ENCODE results near the gene MPRIP. TPM values are rescaled to one million over a fixed set of nuclear protein-coding genes. Genes with fewer than 3 reads are reported as not detected.
A peak's percentile ranks its signal among the peaks of the same experiment; 100 is the strongest.

The MPRIP gene
- total RNA-seq, 1 experiment from 2014 or later: 443 TPM

DNA sequence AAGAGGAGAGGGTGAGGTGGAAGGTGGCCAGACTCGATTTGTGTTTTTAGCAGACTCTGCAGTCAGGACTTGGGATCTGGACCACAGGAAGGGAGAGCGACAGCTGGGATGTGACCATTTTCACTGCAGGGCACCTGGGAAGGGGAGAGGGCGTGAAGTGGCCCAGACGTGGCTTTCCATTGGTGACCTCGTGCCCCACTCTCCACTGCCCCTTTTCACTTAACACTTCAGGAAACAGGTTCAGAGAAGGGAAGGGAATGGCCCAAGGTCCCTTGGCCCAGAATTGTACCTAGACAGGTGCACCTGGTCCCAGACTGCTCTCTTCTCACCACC is 22.9 kb upstream of the MPRIP start:
- peaks cover 92% of the 10 kb centered on the region for H3K4me1 ChIP-seq (replicated peaks; ENCODE audit: insufficient read depth)
- H3K4me2 ChIP-seq: peak overlapping the region; percentile 75
- CTCF ChIA-PET: interaction anchor here (2.0 kb wide), 1 partner anchor 33 kb away, joined by 4 read pairs; no protein-coding TSS in a partner anchor

DNA sequence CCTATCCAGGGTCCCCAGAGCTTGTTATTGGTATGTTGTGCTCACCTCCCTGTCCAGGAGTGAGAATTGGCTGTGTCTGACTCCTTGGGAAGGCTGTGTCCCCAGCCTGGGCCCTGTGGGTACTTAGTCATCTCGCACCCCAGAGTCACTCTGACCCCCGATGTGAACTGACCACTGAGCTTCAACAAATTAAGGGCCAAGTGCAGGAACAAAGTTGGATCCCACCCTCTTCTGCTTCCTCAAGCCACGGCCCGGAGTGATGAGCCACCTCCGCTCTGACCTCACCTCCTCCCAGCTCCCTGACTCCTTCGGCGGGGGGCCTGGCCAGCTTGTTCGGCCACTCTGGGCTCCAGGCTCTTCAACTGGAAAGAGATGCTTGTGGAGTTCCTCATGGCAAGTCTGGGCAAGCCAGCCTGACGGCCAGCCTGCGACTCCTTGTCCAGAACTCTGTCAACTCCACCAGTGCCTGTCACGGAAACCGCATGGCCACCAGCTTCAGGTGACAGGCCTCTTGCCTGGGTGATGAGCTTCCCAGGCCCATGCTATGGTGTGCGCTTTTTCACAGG is 22.3 kb upstream of the MPRIP start:
- peaks cover 37% of the 10 kb centered on the region for H3K79me2 ChIP-seq (ENCODE audit: low read depth)
- BruUV-seq (replicated peaks): no TSS peak
- H3K9me3 ChIP-seq (ENCODE audit: insufficient read depth, low read depth): no peaks in the 10 kb centered on the region
- no peaks in the 10 kb centered on the region for H3K27me3 ChIP-seq (ENCODE audit: insufficient read depth, low read depth)
- H3K4me1 ChIP-seq (replicated peaks; ENCODE audit: insufficient read depth): peaks cover 89% of the 10 kb centered on the region
- peaks cover 82% of the 10 kb centered on the region for H3F3A ChIP-seq (ENCODE audit: insufficient read depth, low read depth)
- DNase-seq: peak; percentile 95 to 97
- no peak overlapping the region for H2AFZ ChIP-seq
- TF ChIP-seq, protein P1, sequence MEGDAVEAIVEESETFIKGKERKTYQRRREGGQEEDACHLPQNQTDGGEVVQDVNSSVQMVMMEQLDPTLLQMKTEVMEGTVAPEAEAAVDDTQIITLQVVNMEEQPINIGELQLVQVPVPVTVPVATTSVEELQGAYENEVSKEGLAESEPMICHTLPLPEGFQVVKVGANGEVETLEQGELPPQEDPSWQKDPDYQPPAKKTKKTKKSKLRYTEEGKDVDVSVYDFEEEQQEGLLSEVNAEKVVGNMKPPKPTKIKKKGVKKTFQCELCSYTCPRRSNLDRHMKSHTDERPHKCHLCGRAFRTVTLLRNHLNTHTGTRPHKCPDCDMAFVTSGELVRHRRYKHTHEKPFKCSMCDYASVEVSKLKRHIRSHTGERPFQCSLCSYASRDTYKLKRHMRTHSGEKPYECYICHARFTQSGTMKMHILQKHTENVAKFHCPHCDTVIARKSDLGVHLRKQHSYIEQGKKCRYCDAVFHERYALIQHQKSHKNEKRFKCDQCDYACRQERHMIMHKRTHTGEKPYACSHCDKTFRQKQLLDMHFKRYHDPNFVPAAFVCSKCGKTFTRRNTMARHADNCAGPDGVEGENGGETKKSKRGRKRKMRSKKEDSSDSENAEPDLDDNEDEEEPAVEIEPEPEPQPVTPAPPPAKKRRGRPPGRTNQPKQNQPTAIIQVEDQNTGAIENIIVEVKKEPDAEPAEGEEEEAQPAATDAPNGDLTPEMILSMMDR (conservative IDR thresholded peaks at IDR 0.05): no peak
- no peak for TF ChIP-seq EZH2 (IDR thresholded peaks at IDR 0.05; ENCODE audit: low read depth)
- H3K9me2 ChIP-seq (ENCODE audit: insufficient read depth): no peaks in the 10 kb centered on the region
- ChIA-PET POLR2A (ENCODE audit: unreplicated experiment) (interaction anchor here (0.5 to 1.3 kb wide), 6 partner anchors 8 to 816 kb away, joined by 3 to 13 read pairs (median 4); no protein-coding TSS in a partner anchor), CTCF (interaction anchor here (2.0 kb wide), 1 partner anchor 33 kb away, joined by 4 read pairs; no protein-coding TSS in a partner anchor)
- peak overlapping the region; percentile 48; the same call in 1 of the 2 replicates for H3K4me3 ChIP-seq
- H3K4me2 ChIP-seq: peak overlapping the region; percentile 75
- no peaks in the 10 kb centered on the region for H3K36me3 ChIP-seq (ENCODE audit: low read depth)
- peak overlapping the region; percentile 98 for H3K27ac ChIP-seq
- H4K20me1 ChIP-seq (ENCODE audit: insufficient read depth): no peaks in the 10 kb centered on the region
- intact Hi-C loops (cut with micrococcal nuclease; ENCODE audit: unreplicated experiment): loop anchor here (1.0 to 5.0 kb wide), 3 partner anchors 8 to 733 kb away; no protein-coding TSS in a partner anchor

More for the DNA sequence above, 22.9 kb upstream of the MPRIP start:
- Histone ChIP-seq H3K36me3 (ENCODE audit: low read depth) (no peaks in the 10 kb centered on the region), H2AFZ (no peak overlapping the region), H3K79me2 (ENCODE audit: low read depth) (peaks cover 37% of the 10 kb centered on the region), H3K9me2 (ENCODE audit: insufficient read depth) (no peaks in the 10 kb centered on the region), H3K27ac (peak overlapping the region; percentile 98), H3K9me3 (ENCODE audit: insufficient read depth, low read depth) (no peaks in the 10 kb centered on the region), H3K27me3 (ENCODE audit: insufficient read depth, low read depth) (no peaks in the 10 kb centered on the region), H3K4me3 (no peak overlapping the region), H4K20me1 (ENCODE audit: insufficient read depth) (no peaks in the 10 kb centered on the region), H3F3A (ENCODE audit: insufficient read depth, low read depth) (peaks cover 83% of the 10 kb centered on the region)
- BruUV-seq (replicated peaks): TSS peak; percentile 33
- intact Hi-C loops (cut with micrococcal nuclease; ENCODE audit: unreplicated experiment): loop anchor here (5.0 kb wide), 1 partner anchor 732 kb away; no protein-coding TSS in a partner anchor
- TF ChIP-seq, protein P1 (conservative IDR thresholded peaks at IDR 0.05): peak; percentile 44; the same call in 1 of the 2 replicates
- no peak for TF ChIP-seq EZH2 (IDR thresholded peaks at IDR 0.05; ENCODE audit: low read depth)
- POLR2A ChIA-PET (ENCODE audit: unreplicated experiment): interaction anchor here (0.5 to 1.3 kb wide), 5 partner anchors 9 to 817 kb away, joined by 3 to 13 read pairs (median 3); no protein-coding TSS in a partner anchor
- DNase-seq: no peak

DNA sequence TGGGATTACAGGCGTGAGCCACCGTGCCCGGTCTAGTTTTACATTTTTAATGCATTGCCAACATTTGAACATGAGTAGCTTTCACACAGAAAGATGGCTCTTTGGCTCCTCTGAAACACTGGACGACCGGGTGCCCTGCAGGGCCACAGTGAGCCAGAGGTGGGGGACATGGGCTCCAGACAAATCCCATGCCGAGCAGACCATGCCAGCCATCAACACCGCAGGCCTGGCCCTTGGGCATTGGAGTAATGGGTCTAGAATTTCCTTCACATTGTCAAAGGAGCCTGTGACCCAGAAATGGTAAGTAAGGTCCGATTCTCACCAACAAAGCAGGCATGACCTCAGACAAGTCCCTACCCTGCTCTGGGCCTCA is 21.4 kb upstream of the MPRIP start:
- Histone ChIP-seq H2AFZ (no peak overlapping the region), H3K4me2 (peak overlapping the region; percentile 75), H3K36me3 (ENCODE audit: low read depth) (no peaks in the 10 kb centered on the region), H3K9me3 (ENCODE audit: insufficient read depth, low read depth) (no peaks in the 10 kb centered on the region), H3K27me3 (ENCODE audit: insufficient read depth, low read depth) (no peaks in the 10 kb centered on the region), H3K9me2 (ENCODE audit: insufficient read depth) (no peaks in the 10 kb centered on the region), H3K27ac (peak overlapping the region; percentile 98), H3F3A (ENCODE audit: insufficient read depth, low read depth) (peaks cover 73% of the 10 kb centered on the region), H3K79me2 (ENCODE audit: low read depth) (peaks cover 37% of the 10 kb centered on the region), H3K4me1 (replicated peaks; ENCODE audit: insufficient read depth) (peaks cover 88% of the 10 kb centered on the region), H4K20me1 (ENCODE audit: insufficient read depth) (no peaks in the 10 kb centered on the region), H3K4me3 (peak overlapping the region; percentile 48)
- TSS peak; percentile 62 for BruUV-seq (replicated peaks)
- peak in 1 of 2 experiments; percentile 66 for DNase-seq
- TF ChIP-seq EZH2 (IDR thresholded peaks at IDR 0.05; ENCODE audit: low read depth): no peak
- TF ChIP-seq, protein P1 (conservative IDR thresholded peaks at IDR 0.05): no peak
- ChIA-PET CTCF (interaction anchor here (2.0 kb wide), 1 partner anchor 32 kb away, joined by 4 read pairs; no protein-coding TSS in a partner anchor), POLR2A (ENCODE audit: unreplicated experiment) (interaction anchor here (0.5 to 1.3 kb wide), 10 partner anchors 8 to 485 kb away, joined by 3 to 19 read pairs (median 4); no protein-coding TSS in a partner anchor)
- intact Hi-C loops (cut with micrococcal nuclease; ENCODE audit: unreplicated experiment): loop anchor here (1.0 to 2.0 kb wide), 2 partner anchors 7 to 30 kb away; no protein-coding TSS in a partner anchor

Measured in PC-9 (cell line).